HEK293 (cell line): ENCODE measurements around the gene HFM1.

Experiments used
- CTCF ChIA-PET: fragments of 350-600 bp; formaldehyde crosslinking; extraction: SDS; loops from one replicate; lab custom pipeline; 2021; ENCODE audit warnings: antibody characterized with exemption; lab: Yijun Ruan, JAX
- POLR2A ChIA-PET: fragments of 300-600 bp; formaldehyde crosslinking; extraction: SDS; loops from one replicate; lab custom pipeline; 2020; ENCODE audit warnings: antibody characterized with exemption, inconsistent platforms; lab: Yijun Ruan, JAX
- H3K27ac ChIP-seq: fragments of 200-500 bp; sonication (Bioruptor generic); 2 replicates; pipeline ENCODE4 v1.5.1; 2014; ENCODE audit warnings: low read depth, low read length, control low read depth, inconsistent platforms; ENCODE audit errors: extremely low read depth
- H3K36me3 ChIP-seq, 2 experiments: fragments of 200-500 bp in 1 of 2; sonication (Bioruptor generic) in 1 of 2; 1 replicate in 1 of 2; 2 replicates in 1 of 2; pipeline ENCODE4 v1.5.1; 2014 to 2017; ENCODE audit warnings: inconsistent platforms in 2 of 2, low read length in 2 of 2; ENCODE audit not compliant: control insufficient read depth in 2 of 2, insufficient read depth in 1 of 2
- H3K4me1 ChIP-seq: fragments of 200-500 bp; sonication (Bioruptor generic); 2 replicates; pipeline ENCODE4 v1.5.1; 2014; ENCODE audit warnings: mild to moderate bottlenecking, low read length, inconsistent platforms; ENCODE audit not compliant: control insufficient read depth, insufficient read depth
- H3K4me3 ChIP-seq: 2 replicates; pipeline ENCODE4 v1.5.1; 2011; ENCODE audit warnings: low read depth, mild to moderate bottlenecking, control low read depth, low read length, moderate library complexity
- H3K9me3 ChIP-seq: fragments of 200-500 bp; sonication (Bioruptor generic); 2 replicates; pipeline ENCODE4 v1.5.1; 2014; ENCODE audit warnings: low read depth, low read length, inconsistent platforms; ENCODE audit not compliant: control insufficient read depth, insufficient read depth
- HOXC10 ChIP-seq: sonication (generic); formaldehyde crosslinking; IDR thresholded peaks from 2 replicates; pipeline ENCODE4 v1.8.1; 2023; ENCODE audit warnings: mild to moderate bottlenecking, missing genetic modification reagents
- KLF16 ChIP-seq: fragments of 450-650 bp; formaldehyde crosslinking; IDR thresholded peaks from 2 replicates; pipeline ENCODE4 v1.5.1; 2017; ENCODE audit warnings: missing biosample characterization, missing genetic modification characterization
- OVOL3 ChIP-seq: fragments of 450-650 bp; formaldehyde crosslinking; IDR thresholded peaks from 2 replicates; pipeline ENCODE4 v1.5.1; 2016; ENCODE audit warnings: missing biosample characterization, missing genetic modification characterization
- ZFP41 ChIP-seq: fragments of 450-650 bp; formaldehyde crosslinking; IDR thresholded peaks from 2 replicates; pipeline ENCODE4 v1.5.1; 2016; ENCODE audit warnings: missing biosample characterization, missing genetic modification characterization, borderline replicate concordance
- ZIC2 ChIP-seq: fragments of 450-650 bp; formaldehyde crosslinking; IDR thresholded peaks from 2 replicates; pipeline ENCODE4 v1.5.1; 2016; ENCODE audit warnings: missing biosample characterization, missing genetic modification characterization
- ZNF112 ChIP-seq: fragments of 450-650 bp; formaldehyde crosslinking; IDR thresholded peaks from 2 replicates; pipeline ENCODE4 v1.5.0; 2017; ENCODE audit warnings: missing biosample characterization, missing genetic modification characterization
- ZNF140 ChIP-seq: fragments of 450-650 bp; formaldehyde crosslinking; IDR thresholded peaks from 2 replicates; pipeline ENCODE4 v1.5.1; 2016; ENCODE audit warnings: missing biosample characterization, missing genetic modification characterization
- ZNF155 ChIP-seq: fragments of 450-650 bp; formaldehyde crosslinking; IDR thresholded peaks from 2 replicates; pipeline ENCODE4 v1.5.1; 2016; ENCODE audit warnings: missing biosample characterization, missing genetic modification characterization
- ZNF169 ChIP-seq: fragments of 450-650 bp; formaldehyde crosslinking; IDR thresholded peaks from 2 replicates; pipeline ENCODE4 v1.5.1; 2016; ENCODE audit warnings: missing biosample characterization, missing genetic modification characterization
- ZNF175 ChIP-seq: fragments of 450-650 bp; formaldehyde crosslinking; IDR thresholded peaks from 2 replicates; pipeline ENCODE4 v1.5.1; 2016; ENCODE audit warnings: missing biosample characterization, missing genetic modification characterization
- ZNF324 ChIP-seq: fragments of 450-650 bp; formaldehyde crosslinking; IDR thresholded peaks from 2 replicates; pipeline ENCODE4 v1.5.1; 2016; ENCODE audit warnings: missing biosample characterization, missing genetic modification characterization
- ZNF416 ChIP-seq: fragments of 450-650 bp; formaldehyde crosslinking; IDR thresholded peaks from 2 replicates; pipeline ENCODE4 v1.5.1; 2016; ENCODE audit warnings: missing biosample characterization, missing genetic modification characterization
- ZNF426 ChIP-seq: fragments of 450-650 bp; formaldehyde crosslinking; IDR thresholded peaks from 2 replicates; pipeline ENCODE4 v1.5.1; 2017; ENCODE audit warnings: missing biosample characterization, missing genetic modification characterization, mild to moderate bottlenecking, inconsistent platforms, moderate library complexity
- ZNF433 ChIP-seq: fragments of 450-650 bp; formaldehyde crosslinking; IDR thresholded peaks from 2 replicates; pipeline ENCODE4 v1.5.1; 2016; ENCODE audit warnings: missing biosample characterization, missing genetic modification characterization, low read depth
- ZNF530 ChIP-seq: fragments of 450-650 bp; formaldehyde crosslinking; IDR thresholded peaks from 2 replicates; pipeline ENCODE4 v1.5.1; 2016; ENCODE audit warnings: low read depth, missing biosample characterization, missing genetic modification characterization
- ZNF558 ChIP-seq: fragments of 450-650 bp; formaldehyde crosslinking; IDR thresholded peaks from 2 replicates; pipeline ENCODE4 v1.5.1; 2016; ENCODE audit warnings: missing biosample characterization, missing genetic modification characterization
- ZNF571 ChIP-seq: fragments of 450-650 bp; formaldehyde crosslinking; IDR thresholded peaks from 2 replicates; pipeline ENCODE4 v1.5.0; 2017; ENCODE audit warnings: missing biosample characterization, missing genetic modification characterization
- ZNF585B ChIP-seq: fragments of 450-650 bp; formaldehyde crosslinking; IDR thresholded peaks from 2 replicates; pipeline ENCODE4 v1.5.1; 2016; ENCODE audit warnings: missing biosample characterization, missing genetic modification characterization
- ZNF776 ChIP-seq: fragments of 450-650 bp; formaldehyde crosslinking; IDR thresholded peaks from 2 replicates; pipeline ENCODE4 v1.5.0; 2017; ENCODE audit warnings: missing biosample characterization, missing genetic modification characterization, borderline replicate concordance
- ZNF777 ChIP-seq: fragments of 450-650 bp; formaldehyde crosslinking; IDR thresholded peaks from 2 replicates; pipeline ENCODE4 v1.5.1; 2017; ENCODE audit warnings: missing biosample characterization, missing genetic modification characterization, borderline replicate concordance
- TF ChIP-seq, protein P1 (sequence below): fragments of 450-650 bp; formaldehyde crosslinking; IDR thresholded peaks from 2 replicates; pipeline ENCODE4 v1.5.1; 2017; ENCODE audit warnings: missing biosample characterization, missing genetic modification characterization
- TF ChIP-seq, protein P2 (sequence below): fragments of 450-650 bp; formaldehyde crosslinking; IDR thresholded peaks from 2 replicates; pipeline ENCODE4 v1.5.1; 2016; ENCODE audit warnings: missing biosample characterization, missing genetic modification characterization
- TF ChIP-seq, protein P3 (sequence below): fragments of 450-650 bp; formaldehyde crosslinking; IDR thresholded peaks from 2 replicates; pipeline ENCODE4 v1.5.1; 2016; ENCODE audit warnings: missing biosample characterization, missing genetic modification characterization
- TF ChIP-seq, protein P4 (sequence below): fragments of 450-650 bp; formaldehyde crosslinking; IDR thresholded peaks from 2 replicates; pipeline ENCODE4 v1.5.1; 2016; ENCODE audit warnings: missing biosample characterization, missing genetic modification characterization, borderline replicate concordance

HFM1 gene

DNA sequence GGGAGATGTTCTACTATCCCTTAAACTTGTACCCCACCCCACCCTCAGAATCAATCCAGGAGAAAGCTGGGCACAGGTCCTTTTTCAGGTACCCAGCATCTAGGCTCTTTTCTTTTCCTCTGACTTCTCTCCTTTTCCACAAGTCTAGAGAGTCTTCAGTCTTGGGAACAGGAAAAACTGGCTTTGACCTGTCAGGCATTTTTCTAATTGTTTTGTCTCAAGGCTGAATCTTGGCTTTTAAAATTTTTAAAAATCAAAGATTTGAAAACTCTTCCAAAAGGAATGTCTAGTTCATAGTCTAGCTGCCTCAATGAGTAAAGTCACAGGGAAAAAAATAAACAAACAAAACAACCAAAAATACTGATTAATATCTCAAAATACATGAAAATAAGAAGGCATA, 161.5 kb downstream of the HFM1 start (continued):
- TF ChIP-seq ZNF777, result no peak
- no peak for TF ChIP-seq ZNF426
- TF ChIP-seq ZNF571 (tag by site-specific recombination), result no peak
- no peak for TF ChIP-seq ZNF558 (tag by site-specific recombination)
- no peak for TF ChIP-seq HOXC10
- no peak for TF ChIP-seq ZNF433 (tag by site-specific recombination)
- no peak for TF ChIP-seq ZNF416 (tag by site-specific recombination)

DNA sequence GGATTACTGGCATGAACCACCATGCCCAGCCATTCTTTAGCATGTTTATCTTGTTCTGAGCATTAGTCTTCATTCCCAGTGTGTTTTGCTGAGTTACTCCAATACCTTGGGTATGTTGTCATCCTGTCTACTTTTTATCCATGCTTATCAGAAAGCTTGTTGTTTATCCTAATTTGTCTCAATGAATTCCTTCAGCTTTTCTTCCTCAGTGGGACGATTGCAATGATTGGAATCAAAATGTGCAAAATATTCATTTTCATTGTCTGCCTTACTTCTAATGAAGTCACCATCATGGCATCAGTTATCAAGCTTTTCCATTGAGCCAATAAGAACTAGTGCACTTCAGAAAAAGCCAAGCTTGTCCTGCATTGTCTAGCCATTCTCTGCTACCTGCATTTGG, 170.5 kb downstream of the HFM1 start:
- H3K4me3 ChIP-seq, result no peak overlapping the region
- POLR2A ChIA-PET, result no interaction called here
- no peak overlapping the region for H3K27ac ChIP-seq
- no peaks in the 10 kb centered on the region for H3K36me3 ChIP-seq
- CTCF ChIA-PET, result interaction anchor here (0.5 to 1.1 kb wide), 2 partner anchors 68 to 1354 kb away, joined by 3 read pairs; no protein-coding TSS in a partner anchor
- H3K9me3 ChIP-seq, result no peaks in the 10 kb centered on the region
- TF ChIP-seq KLF16 (tag by site-specific recombination) (no peak), ZNF530 (tag by site-specific recombination) (no peak), ZNF169 (tag by site-specific recombination) (no peak), ZFP41 (no peak), ZNF140 (tag by site-specific recombination) (no peak), ZNF112 (tag by site-specific recombination) (no peak), ZNF585B (tag by site-specific recombination) (no peak), ZNF175 (no peak), OVOL3 (no peak), ZNF324 (no peak), ZNF776 (tag by site-specific recombination) (no peak), ZIC2 (tag by site-specific recombination) (no peak), ZNF155 (tag by site-specific recombination) (no peak)
- TF ChIP-seq, protein P1, sequence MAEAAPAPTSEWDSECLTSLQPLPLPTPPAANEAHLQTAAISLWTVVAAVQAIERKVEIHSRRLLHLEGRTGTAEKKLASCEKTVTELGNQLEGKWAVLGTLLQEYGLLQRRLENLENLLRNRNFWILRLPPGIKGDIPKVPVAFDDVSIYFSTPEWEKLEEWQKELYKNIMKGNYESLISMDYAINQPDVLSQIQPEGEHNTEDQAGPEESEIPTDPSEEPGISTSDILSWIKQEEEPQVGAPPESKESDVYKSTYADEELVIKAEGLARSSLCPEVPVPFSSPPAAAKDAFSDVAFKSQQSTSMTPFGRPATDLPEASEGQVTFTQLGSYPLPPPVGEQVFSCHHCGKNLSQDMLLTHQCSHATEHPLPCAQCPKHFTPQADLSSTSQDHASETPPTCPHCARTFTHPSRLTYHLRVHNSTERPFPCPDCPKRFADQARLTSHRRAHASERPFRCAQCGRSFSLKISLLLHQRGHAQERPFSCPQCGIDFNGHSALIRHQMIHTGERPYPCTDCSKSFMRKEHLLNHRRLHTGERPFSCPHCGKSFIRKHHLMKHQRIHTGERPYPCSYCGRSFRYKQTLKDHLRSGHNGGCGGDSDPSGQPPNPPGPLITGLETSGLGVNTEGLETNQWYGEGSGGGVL (tag by site-specific recombination), result no peak
- TF ChIP-seq, protein P2, sequence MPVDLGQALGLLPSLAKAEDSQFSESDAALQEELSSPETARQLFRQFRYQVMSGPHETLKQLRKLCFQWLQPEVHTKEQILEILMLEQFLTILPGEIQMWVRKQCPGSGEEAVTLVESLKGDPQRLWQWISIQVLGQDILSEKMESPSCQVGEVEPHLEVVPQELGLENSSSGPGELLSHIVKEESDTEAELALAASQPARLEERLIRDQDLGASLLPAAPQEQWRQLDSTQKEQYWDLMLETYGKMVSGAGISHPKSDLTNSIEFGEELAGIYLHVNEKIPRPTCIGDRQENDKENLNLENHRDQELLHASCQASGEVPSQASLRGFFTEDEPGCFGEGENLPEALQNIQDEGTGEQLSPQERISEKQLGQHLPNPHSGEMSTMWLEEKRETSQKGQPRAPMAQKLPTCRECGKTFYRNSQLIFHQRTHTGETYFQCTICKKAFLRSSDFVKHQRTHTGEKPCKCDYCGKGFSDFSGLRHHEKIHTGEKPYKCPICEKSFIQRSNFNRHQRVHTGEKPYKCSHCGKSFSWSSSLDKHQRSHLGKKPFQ (tag by site-specific recombination), result no peak
- TF ChIP-seq, protein P3, sequence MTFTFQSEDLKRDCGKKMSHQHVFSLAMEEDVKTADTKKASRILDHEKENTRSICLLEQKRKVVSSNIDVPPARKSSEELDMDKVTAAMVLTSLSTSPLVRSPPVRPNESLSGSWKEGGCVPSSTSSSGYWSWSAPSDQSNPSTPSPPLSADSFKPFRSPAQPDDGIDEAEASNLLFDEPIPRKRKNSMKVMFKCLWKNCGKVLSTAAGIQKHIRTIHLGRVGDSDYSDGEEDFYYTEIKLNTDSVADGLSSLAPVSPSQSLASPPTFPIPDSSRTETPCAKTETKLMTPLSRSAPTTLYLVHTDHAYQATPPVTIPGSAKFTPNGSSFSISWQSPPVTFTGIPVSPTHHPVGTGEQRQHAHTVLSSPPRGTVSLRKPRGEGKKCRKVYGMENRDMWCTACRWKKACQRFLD (tag by site-specific recombination), result no peak
- TF ChIP-seq, protein P4, sequence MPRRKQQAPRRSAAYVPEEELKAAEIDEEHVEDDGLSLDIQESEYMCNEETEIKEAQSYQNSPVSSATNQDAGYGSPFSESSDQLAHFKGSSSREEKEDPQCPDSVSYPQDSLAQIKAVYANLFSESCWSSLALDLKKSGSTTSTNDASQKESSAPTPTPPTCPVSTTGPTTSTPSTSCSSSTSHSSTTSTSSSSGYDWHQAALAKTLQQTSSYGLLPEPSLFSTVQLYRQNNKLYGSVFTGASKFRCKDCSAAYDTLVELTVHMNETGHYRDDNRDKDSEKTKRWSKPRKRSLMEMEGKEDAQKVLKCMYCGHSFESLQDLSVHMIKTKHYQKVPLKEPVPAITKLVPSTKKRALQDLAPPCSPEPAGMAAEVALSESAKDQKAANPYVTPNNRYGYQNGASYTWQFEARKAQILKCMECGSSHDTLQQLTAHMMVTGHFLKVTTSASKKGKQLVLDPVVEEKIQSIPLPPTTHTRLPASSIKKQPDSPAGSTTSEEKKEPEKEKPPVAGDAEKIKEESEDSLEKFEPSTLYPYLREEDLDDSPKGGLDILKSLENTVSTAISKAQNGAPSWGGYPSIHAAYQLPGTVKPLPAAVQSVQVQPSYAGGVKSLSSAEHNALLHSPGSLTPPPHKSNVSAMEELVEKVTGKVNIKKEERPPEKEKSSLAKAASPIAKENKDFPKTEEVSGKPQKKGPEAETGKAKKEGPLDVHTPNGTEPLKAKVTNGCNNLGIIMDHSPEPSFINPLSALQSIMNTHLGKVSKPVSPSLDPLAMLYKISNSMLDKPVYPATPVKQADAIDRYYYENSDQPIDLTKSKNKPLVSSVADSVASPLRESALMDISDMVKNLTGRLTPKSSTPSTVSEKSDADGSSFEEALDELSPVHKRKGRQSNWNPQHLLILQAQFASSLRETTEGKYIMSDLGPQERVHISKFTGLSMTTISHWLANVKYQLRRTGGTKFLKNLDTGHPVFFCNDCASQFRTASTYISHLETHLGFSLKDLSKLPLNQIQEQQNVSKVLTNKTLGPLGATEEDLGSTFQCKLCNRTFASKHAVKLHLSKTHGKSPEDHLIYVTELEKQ (tag by site-specific recombination), result no peak
- H3K4me1 ChIP-seq, result no peaks in the 10 kb centered on the region
